Measurements from ENCODE around the gene RNF166.
"Not testable (repeated sequence)": the region's sequence is repeated elsewhere in the genome, so short reads cannot be mapped to it uniquely, and the experiment has no call there.

Gene RNF166

GRCh38 chr16:88673716-88674379 lies 32.4 kb downstream of the RNF166 start:
- DNase-seq (ENCODE audit: low spot score): no peak

GRCh38 chr16:88672776-88673175 lies 33.4 kb downstream of the RNF166 start:
- no peak for DNase-seq (ENCODE audit: low spot score)

GRCh38 chr16:88671806-88672205 lies 34.4 kb downstream of the RNF166 start:
- DNase-seq (ENCODE audit: low spot score): no peak

GRCh38 chr16:88669980-88670379 lies 36.2 kb downstream of the RNF166 start:
- DNase-seq (ENCODE audit: low spot score): no peak

GRCh38 chr16:88669493-88669892 lies 36.7 kb downstream of the RNF166 start:
- DNase-seq (ENCODE audit: low spot score): not testable (repeated sequence)

GRCh38 chr16:88667461-88667860 lies 38.7 kb downstream of the RNF166 start:
- DNase-seq (ENCODE audit: low spot score): no peak

- DNase-seq (ENCODE audit: low spot score): no peak
Measured at GRCh38 chr16:88665570-88665969, 40.6 kb downstream of the RNF166 start.

GRCh38 chr16:88665148-88665547 lies 41.1 kb downstream of the RNF166 start:
- no peak for DNase-seq (ENCODE audit: low spot score)

- peak; percentile 100 for DNase-seq (ENCODE audit: low spot score)
Measured at GRCh38 chr16:88662843-88663606, 43.2 kb downstream of the RNF166 start, which contains the start of gene MVD. Gene MVD, minus strand, starts transcription at chr16:88663091. Its CDS starts 11 bp downstream, at chr16:88663080.

GRCh38 chr16:88662222-88662842 lies 43.9 kb downstream of the RNF166 start:
- DNase-seq (ENCODE audit: low spot score): no peak

- no peak for DNase-seq (ENCODE audit: low spot score)
Measured at GRCh38 chr16:88661468-88661867, 44.7 kb downstream of the RNF166 start.

- DNase-seq (ENCODE audit: low spot score): no peak
Measured at GRCh38 chr16:88659160-88659559, 47.0 kb downstream of the RNF166 start.

- DNase-seq (ENCODE audit: low spot score): no peak
Measured at GRCh38 chr16:88658714-88659113, 47.5 kb downstream of the RNF166 start.

GRCh38 chr16:88657371-88657770 lies 48.8 kb downstream of the RNF166 start:
- DNase-seq (ENCODE audit: low spot score): no peak

GRCh38 chr16:88656291-88656980 lies 49.8 kb downstream of the RNF166 start:
- no peak for DNase-seq (ENCODE audit: low spot score)

GRCh38 chr16:88655733-88656281 lies 50.4 kb downstream of the RNF166 start:
- no peak for DNase-seq (ENCODE audit: low spot score)

GRCh38 chr16:88655053-88655732 lies 51.0 kb downstream of the RNF166 start:
- no peak for DNase-seq (ENCODE audit: low spot score)

GRCh38 chr16:88654363-88655052 lies 51.7 kb downstream of the RNF166 start:
- DNase-seq (ENCODE audit: low spot score): no peak

- DNase-seq (ENCODE audit: low spot score): no peak
Measured at GRCh38 chr16:88653596-88654362, 52.4 kb downstream of the RNF166 start.

- no peak for DNase-seq (ENCODE audit: low spot score)
Measured at GRCh38 chr16:88653101-88653500, 53.1 kb downstream of the RNF166 start.

All from AG08396 (cell line).